Measurements from ENCODE around the gene CCDC127.
"Not testable (repeated sequence)": the region's sequence is repeated elsewhere in the genome, so short reads cannot be mapped to it uniquely, and the experiment has no call there.

CCDC127 gene, protein sequence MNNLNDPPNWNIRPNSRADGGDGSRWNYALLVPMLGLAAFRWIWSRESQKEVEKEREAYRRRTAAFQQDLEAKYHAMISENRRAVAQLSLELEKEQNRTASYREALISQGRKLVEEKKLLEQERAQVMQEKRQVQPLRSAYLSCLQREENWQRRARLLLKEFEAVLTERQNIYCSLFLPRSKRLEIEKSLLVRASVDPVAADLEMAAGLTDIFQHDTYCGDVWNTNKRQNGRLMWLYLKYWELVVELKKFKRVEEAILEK

DNA sequence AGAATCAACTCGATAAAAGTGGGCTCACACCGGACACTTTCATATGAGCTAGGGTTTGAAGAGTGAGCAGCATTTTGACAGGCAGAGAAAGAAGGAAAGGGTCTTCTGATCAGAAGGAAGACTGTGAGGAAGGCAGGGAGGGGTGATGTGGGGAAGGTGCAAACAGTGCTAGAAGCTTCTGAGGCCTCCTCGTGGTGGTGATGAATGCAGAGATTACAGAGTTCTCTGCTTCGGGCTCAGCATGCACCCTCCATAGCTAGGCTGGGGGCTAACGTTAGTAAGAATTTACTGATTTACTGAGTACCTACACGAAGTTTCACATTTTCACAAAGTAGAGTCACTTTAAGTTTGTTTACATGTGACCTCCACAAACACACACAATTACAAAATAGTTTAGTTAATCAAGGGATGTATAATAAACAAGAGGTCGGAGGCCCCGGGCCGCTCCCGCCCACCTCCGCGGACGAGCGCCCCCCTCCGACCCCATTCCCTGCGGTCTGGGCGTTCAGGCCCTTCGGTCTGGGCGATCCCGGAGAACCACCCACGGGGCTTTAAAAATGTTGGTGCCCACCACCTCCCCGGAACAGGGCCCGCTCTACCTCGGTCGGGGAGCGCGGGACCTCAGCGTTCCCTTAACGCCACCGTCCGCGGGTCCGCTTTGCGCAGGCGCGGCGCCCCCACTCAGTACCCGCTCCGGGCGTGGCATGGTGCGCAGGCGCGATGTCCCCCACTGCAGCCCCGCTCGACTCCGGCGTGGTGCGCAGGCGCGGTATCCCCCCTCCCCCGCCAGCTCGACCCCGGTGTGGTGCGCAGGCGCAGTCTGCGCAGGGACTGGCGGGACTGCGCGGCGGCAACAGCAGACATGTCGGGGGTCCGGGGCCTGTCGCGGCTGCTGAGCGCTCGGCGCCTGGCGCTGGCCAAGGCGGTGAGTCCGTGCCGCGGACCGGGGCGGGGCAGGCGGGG, at the start of gene CCDC127, which contains the start of gene SDHA:
CCDC127 (minus strand) TSS at position 660 of the 963 bp plus-strand sequence. CDS start 1,304 bp downstream, outside the sequence.
SDHA (plus strand) TSS at position 827 of the 963 bp plus-strand sequence; CDS start at position 863, 36 bp downstream.
- DNase-seq: peak; percentile 97 to 99 (median 98)

DNA sequence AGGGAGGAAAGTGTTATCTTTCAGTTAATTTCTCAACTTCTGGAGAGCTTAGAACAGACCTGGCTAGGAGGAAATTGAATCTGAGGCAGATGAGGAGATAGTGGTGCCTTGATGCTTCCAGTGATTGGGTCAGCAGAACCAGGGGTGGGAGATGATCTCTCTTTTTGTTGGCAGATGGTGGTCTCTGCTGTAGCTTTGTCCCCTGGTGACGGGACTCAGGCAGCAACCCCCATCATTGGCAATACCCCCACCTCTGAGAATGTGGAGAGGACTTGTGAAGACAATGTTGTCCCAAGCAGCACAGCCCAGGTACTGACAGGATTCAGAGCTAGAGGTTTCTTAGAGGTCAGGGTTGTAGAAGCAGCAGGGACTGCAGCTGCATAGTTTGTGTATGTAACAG, 49.8 kb upstream of the CCDC127 start:
- no peak for DNase-seq

DNA sequence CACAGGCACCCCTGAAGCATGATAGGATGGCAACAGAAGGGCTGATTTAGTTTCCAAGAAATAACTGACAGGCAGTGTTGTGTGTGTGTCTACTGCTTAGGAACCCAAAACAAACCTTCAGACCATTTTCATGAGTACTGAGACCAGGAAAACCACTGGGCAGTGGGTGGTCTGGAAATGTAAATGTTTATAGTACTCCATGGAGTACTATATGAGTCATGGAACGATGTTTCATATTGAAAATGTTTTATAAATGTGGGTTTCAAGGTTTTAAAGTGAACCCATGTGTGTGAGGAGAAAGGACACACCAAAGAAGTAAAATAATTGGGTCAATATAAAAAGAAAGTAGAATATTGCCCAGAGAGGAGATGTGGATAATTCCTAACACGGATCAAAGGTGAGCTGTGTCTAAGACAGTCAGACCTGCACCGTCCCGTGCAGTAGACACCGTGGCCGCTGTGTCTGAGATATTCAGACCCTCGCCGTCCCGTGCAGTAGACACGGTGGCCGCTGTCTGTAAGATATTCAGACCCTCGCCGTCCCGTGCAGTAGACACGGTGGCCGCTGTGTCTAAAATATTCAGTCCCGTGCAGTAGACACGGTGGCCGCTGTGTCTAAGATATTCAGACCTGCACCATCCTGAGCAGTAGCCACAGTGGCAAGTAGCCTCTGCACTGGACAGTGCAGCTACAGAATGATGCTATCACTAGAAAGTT, 48.5 kb upstream of the CCDC127 start:
- not testable (repeated sequence) for DNase-seq

DNA sequence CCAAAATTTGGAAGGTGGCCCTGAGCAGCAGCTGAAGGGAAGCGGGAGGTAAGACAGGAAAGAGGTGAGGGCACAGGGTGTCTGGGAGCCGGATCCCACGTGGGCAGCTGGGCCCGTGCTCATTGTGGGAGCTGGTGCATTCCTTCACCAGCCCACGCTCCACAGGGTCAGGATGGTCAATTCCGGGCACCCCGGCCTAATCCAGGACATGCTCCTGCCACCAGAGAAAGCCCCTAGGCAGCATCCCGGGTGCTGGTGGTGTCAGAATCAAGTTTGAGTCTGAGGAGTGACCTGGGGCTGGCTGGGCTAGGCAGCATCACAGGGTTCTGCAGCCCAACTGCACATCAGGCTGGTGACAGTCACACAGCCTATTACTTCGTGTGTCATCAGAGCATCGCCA, 46.4 kb upstream of the CCDC127 start:
- no peak for DNase-seq

DNA sequence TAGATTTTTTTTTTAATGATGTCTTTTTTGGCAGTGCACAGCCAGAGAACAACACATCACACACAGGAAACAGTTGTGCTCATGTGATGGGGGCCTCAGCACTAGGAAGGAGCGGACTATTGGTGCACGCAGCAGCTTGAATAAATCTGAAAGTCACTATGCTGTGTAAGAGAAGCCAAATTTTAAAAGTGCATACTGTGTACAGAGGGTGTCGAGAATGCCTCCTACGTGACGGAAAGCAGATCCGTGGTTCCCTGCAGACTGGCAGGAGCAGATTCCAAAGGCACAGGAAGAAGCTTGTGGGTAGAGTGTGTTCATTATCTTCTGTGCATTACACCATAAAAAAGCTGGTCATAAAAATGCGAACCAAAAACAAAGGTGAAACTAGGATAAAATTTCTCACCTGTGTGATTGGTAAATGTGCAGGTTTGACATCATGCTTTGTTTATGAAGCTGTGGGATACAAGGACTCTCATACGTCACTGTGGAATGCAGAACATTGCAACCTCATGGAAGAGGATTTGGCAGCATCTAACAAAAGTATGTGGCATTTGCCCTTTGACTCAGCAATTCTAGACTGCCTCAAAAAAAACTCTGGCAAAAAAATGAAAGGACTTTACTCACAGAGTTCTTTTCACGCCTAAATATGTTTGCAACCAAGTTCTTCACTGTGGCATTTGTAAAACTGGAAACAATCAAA, 45.5 kb upstream of the CCDC127 start:
- DNase-seq: not testable (repeated sequence)

DNA sequence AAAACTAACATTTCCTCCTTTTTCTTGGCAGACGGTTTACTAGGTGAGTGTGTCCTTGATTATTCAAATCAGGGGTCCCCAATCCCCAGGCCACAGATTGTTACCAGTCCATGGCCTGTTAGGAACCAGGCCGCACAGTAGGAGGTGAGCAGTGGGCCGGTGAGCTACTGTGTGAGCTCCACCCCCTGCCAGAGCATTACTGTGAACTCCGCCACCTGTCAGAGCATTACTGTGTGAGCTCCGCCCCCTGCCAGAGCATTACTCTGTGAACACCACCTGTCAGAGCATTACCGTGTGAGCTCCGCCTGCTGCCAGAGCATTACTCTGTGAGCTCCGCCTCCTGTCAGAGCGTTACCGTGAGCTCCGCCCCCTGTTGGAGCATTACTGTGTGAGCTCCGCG, 39.2 kb upstream of the CCDC127 start:
- no peak for DNase-seq

DNA sequence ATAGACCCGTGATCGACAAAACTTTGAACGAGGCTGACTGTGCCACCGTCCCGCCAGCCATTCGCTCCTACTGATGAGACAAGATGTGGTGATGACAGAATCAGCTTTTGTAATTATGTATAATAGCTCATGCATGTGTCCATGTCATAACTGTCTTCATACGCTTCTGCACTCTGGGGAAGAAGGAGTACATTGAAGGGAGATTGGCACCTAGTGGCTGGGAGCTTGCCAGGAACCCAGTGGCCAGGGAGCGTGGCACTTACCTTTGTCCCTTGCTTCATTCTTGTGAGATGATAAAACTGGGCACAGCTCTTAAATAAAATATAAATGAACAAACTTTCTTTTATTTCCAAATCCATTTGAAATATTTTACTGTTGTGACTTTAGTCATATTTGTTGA, 38.4 kb upstream of the CCDC127 start:
- not testable (repeated sequence) for DNase-seq

DNA sequence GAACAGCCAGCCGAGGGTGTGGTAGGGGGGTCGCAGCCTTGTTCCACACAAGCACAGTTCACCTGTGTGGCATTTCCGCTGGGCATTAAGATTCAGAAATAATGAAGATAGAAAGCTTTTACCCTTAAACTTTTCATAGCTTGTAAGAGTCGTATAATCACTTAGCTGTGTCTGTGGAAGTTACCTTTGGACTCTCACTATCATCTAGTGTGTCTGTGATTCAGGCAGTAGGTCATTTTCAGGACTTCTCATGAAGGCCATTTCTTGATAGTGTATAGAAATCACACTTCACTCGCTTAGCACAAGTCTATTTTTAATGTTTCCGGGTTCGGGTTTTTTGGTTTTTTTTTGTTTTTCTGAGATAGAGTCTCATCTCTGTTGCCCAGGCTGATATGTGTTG, 37.2 kb upstream of the CCDC127 start:
- DNase-seq: not testable (repeated sequence)

DNA sequence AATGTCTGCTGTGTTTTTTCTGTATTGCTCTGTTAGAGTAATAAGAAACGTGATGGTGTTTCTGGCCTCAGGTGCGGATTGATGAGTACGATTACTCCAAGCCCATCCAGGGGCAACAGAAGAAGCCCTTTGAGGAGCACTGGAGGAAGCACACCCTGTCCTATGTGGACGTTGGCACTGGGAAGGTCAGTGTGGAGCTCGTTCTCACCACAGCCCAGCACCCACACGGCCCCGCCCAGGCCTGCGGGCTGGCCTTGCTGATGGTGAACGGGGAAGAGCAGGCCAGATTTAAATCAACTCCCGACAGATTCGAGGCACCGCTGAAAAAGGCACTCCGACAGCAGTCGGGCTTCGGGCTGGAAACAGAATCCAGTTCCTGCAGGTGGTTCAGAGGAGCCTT, 36.4 kb upstream of the CCDC127 start:
- DNase-seq: not testable (repeated sequence)

DNA sequence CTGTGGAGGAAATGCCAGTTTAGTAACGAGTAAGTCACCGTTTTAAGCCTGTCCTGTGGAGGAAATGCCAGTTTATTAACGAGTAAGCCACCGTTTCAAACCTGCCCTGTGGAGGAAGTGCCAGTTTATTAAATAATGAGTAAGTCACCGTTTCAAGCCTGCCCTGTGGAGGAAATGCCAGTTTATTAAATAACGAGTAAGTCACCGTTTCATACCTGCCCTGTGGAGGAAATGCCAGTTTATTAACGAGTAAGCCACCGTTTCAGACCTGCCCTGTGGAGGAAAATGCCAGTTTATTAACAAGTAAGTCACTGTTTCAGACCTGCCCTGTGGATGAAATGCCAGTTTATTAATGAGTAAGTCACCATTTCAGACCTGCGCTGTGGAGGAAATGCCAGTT, 34.6 kb upstream of the CCDC127 start:
- DNase-seq: no peak

DNA sequence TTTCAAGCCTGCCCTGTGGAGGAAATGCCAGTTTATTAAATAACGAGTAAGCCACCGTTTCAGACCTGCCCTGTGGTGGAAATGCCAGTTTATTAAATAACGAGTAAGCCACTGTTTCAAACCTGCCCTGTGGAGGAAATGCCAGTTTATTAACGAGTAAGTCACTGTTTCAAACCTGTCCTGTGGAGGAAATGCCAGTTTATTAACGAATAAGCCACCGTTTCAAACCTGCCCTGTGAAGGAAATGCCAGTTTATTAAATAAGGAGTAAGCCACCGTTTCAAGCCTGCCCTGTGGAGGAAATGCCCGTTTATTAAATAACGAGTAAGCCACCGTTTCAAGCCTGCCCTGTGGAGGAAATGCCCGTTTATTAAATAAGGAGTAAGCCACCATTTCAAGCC, 34.0 kb upstream of the CCDC127 start:
- not testable (repeated sequence) for DNase-seq

DNA sequence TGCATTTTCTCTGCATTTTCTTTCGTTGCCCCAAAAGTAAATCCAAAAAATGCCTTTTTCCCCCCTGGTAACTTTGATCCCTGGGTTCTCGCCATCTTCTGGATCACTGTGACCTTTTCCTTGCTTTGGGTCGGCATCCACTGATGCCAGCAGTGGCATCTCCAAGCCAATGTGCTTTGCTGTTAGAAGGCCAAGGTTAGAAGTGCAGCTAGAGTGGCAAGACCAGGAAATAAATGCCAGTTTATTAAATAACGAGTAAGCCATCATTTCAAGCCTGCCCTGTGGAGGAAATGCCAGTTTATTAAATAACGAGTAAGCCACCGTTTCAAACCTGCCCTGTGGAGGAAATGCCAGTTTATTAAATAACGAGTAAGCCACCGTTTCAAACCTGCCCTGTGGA, 33.6 kb upstream of the CCDC127 start:
- not testable (repeated sequence) for DNase-seq

DNA sequence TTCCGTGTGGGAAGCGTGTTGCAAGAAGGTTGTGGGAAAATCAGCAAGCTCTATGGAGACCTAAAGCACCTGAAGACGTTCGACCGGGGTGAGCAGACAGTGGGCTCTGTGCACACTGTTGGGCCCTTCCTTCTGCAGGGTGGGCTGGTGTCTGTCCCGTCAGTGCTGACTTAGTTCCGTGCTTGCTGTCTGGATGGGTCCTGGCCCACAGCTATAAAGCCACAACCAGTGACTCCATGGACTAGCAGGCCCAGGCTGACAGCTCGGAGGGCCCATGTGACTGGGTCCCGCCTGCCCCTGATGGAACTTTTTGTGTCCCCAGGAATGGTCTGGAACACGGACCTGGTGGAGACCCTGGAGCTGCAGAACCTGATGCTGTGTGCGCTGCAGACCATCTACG, 33.1 kb upstream of the CCDC127 start:
- DNase-seq: not testable (repeated sequence)

DNA sequence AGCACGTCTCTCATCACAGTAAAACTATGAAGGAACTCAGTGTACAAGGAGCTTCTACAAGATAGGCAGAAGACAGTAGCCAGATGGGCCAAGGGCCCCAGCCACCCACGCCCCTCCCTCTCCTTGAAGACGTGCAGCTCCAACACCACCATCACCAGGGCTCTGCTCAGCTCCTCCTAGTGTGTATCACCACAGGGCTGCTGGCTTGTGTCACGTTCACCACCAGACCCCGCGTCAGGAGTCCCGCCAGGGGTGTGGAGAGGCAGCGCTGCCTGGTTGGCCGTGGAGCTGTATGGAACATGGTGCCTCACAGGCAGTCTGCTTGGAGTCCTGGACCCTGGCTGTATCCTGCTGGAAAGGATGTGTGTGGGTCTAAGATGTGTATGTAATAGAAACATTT, 32.4 kb upstream of the CCDC127 start:
- DNase-seq: not testable (repeated sequence)

DNA sequence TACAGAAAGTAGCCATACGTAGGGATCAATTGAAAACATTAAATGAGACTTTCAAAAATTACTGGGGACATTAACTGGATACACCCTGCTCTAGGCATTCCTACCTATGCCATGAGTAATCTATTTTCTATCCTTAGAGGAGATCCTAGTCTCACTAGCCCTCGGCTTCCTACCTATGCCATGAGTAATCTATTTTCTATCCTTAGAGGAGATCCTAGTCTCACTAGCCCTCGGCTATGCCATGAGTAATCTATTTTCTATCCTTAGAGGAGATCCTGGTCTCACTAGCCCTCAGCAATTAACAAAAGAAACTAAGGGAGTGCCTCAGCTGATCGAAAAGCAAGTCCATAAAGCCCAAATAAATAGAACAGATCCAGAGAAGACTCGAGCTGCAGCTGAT, 27.8 kb upstream of the CCDC127 start:
- DNase-seq: not testable (repeated sequence)

DNA sequence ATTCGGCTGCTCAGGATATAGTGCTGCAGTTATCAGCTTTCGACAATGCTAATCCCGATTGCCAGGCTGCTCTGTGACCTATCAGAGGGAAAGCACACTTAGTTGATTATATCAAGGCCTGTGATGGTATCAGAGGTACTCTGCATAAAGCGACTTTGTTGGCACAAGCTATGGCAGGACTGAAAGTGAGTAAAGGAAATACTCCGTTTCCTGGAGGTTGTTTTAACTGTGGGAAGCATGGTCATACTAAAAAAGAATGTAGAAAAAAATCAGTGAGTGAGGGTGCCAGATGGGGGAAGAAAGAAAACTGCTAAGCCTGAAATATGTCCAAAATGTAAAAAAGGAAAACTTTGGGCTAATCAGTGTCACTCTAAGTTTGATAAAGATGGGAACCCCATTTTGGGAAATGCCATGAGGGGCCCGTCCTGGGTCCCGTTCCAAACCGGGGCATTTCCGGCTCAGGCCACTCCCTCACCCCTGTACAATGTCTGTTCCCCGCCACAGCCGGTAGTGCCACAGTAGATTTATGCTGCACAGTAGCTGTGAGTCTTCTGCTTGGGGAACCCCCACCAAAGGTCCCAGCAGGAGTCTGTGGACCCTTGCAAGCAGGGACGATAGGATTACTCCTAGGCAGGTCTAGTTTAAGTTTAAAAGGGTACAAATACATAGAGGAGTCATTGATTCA, 25.9 kb upstream of the CCDC127 start:
- not testable (repeated sequence) for DNase-seq

DNA sequence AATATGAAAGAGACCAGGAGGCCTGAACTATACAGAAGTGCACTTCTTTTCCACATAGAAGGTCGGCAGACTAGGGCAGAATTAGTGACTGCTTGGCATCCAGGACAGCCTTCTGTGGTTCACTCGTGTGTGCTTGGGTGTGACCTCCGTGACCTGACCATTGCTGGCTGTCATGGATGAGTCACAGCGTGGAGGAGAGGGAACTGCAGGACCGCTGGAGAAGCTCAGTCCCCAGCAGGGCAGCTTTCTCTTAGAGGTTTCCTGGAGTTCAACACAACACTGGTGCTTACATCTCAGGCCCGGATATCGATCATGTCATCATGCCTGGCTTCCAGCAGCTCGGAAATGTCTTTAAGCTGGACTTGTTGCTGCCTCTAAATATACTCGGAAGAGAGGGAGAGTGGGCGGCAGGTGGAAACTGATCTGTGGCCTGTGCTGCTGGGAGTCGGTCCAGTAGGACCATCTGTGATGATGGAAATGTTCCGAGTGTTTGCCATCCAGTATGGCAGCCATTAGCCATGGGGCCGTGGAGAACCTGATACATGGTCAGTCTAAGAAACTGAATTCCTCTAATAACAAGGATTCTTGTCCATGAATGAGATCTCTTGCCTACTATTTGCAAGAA, 23.2 kb upstream of the CCDC127 start:
- not testable (repeated sequence) for DNase-seq

DNA sequence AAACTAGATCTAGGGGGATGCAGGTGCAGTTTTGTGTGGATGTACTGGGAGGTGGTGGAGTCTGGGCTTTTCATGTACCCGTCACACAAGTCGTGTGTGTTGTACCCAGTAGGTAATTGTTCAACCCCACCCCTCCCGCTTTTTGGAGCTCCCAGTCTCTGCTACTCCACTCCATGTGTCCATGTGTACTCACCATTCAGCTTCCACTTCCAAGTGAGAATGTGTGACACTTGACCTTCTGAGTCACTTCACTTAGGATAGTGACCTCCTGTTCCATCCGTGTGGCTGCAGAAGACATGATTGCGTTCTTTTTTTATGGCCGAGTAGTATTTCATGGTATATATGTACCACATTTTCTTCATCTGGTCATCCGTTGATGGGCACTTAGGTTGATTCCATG, 22.6 kb upstream of the CCDC127 start:
- DNase-seq: not testable (repeated sequence)

DNA sequence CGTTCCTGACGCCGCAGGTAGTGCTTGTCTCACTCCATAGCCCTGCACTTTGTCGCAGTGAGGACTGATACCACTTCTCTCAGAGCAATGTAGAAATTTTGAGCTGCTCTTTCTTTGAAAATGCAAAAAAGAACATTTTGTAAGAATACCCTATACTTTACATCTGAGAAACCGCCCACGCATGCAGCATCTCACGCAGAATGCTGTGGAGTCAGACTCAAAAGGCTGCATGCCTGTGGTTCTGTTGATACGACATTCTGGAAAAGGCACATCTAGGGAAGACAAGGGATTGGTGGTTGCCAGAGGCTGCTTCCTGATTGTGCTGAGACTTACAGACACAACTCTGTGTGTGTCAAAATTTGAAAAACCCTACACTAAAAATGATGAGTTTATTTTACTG, 20.0 kb upstream of the CCDC127 start:
- not testable (repeated sequence) for DNase-seq

DNA sequence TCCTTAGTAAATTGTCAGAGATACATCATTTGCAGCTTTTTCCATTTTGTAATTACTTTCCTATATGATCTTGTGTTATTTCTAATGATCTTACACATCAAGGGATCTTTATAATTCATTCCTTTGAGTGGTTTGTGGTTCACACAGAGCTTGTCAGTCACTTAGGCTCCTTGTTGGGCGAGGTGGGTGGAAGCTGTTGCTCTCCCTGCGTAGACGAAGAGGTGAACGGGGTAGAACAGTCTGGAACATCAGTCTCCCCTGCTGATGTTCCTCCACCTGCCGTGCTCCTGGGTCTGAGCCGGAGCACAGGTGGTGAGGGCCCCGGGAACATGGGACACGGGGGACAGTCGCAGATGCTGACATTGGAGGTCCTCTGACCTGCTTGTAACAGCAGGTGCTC, 17.6 kb upstream of the CCDC127 start:
- not testable (repeated sequence) for DNase-seq

DNA sequence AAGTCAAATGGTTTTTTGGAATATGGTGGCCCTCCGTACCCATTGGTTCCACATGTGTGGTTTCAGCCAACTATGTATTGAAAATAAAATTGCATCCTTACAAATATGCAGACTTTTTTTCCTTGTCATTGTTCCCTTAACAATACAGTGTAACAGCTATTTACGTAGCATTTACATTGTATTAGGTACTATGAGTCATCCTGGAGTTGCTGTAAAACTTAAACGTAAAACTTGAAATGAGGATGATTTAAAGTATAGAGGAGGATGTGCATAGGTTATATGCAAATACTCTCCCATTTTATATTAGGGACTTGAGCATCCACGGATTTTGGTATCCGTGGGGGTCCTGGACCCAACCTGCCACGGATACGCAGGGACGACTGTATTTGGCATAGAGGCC, 16.5 kb upstream of the CCDC127 start:
- DNase-seq: no peak

All from activated CD4-positive, CD25-positive, alpha-beta regulatory T cell (primary cell).